Stimulated activated CD8-positive, alpha-beta memory T cell treated with anti-CD3 and anti-CD28 coated beads, Interleukin-12 subunit alpha, Interleukin-12 subunit beta, amount 100 ng/mL, for 1 hour (primary cell): ENCODE results near the gene SLC9A2.

ENCODE experiments used
- DNase-seq: peaks from one replicate; pipeline ENCODE4 v3.0.0-alpha.2; 2020; ENCODE audit warnings: low read depth

SLC9A2 gene

DNA sequence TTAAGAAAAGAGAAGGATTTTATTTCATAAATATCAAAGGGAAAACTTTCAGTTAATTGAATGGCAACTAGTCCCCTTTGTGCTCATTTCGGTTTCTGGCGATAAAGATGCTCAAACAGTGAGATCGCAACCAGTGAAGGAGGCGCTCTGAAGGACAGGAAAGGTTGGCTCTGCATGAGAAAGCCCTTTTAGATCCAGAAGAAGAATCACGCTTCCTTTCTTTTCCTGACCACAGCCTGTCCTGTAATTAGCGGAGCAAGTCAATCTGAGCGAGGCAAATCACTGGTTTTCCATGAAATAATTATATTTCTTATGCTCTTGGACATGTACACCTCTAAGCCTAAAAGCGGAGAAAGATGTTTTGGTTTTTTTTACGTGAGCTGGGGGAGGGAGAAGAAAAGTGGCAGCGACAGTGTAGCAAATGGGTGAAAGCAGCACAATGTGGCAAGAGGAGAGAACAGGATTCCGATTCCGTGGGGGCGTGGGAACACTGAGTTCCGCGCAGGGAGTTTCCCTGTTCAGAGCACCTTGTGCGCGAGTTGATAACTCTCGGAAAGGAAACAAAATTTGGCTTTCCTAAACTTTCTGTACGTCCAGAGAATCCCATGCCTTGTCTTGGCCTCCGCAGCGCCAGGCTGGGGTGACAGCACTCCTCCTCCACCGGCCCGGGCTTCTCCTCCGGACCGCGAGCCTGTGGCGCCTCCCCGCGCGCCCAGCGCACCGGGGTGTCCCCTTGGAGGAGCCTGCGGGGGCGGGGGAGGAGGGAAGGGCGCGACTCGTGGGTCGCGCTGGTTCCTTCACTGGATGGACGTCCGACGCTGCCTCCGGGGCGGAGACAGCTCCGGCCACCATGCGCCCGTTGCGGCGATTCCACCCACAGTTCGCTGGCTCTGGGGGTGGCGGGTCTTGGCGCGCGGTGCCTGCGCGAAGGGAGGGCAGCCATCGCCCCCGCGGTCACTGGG, 620 bp upstream of the SLC9A2 start:
- DNase-seq: no peak

DNA sequence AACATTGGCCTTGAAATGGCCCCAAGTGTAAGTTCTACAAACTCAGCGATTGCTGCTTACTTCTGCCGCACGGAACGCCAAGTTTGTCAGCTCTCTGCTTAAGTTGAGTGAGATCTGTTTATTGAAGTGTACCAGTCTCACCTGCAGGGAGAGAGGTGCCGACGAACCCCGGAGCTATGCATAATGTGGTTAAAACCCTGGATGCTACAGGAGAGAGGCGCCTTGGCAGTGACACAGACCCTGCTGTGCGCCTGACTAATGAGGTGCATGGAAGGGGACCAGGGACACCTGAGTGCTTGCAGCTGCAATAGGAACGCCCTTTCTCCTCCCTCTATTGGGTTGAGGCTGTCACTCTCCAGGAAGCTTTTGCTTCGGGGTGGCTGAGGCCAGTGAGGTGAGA, 979 bp downstream of the SLC9A2 start:
- no peak for DNase-seq

DNA sequence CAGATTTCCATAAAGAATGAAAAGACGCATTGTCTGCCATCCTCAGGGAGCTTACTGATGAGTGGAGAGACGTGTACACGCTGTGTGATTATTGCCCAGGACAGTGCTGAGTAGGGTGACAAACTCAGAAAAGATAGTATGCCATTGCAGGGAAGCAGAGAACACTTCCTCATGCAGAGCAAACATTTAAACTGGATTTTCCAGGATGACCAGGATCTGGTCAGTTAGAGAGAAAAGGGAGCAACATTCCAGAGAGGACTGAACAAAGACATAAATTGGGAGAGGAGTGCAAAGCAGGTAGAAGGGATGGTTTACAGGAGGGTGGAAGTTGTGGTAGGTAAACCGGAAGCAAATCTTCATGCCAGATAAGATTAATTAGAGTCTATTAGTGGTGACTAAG, 2.3 kb downstream of the SLC9A2 start:
- DNase-seq: no peak

DNA sequence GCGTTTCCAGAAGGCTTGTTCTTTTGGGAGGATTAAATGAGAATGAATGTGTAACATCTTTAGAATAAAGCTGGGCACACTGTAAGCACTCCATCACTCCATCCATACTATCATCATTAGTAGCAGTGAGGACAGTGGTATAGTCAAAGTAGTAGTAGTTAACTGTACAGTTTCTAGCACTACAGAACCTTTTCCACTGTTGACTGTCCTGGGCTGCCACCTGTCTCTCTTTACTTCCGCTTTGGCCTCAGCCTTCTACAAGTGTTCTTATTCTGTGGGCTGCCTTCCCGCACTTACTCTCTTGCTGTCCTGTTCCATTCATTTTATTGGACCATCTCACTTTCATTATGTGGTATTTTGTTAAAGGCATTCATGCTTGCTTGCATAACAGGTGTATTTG, 3.3 kb downstream of the SLC9A2 start:
- DNase-seq: no peak

GRCh38 chr2:102630458-102630857, 11.1 kb downstream of the SLC9A2 start:
- no peak for DNase-seq

GRCh38 chr2:102632380-102633175, 13.2 kb downstream of the SLC9A2 start:
- no peak for DNase-seq

- no peak for DNase-seq
These were observed 15.5 kb downstream of the SLC9A2 start for GRCh38 chr2:102634831-102635241.

DNA sequence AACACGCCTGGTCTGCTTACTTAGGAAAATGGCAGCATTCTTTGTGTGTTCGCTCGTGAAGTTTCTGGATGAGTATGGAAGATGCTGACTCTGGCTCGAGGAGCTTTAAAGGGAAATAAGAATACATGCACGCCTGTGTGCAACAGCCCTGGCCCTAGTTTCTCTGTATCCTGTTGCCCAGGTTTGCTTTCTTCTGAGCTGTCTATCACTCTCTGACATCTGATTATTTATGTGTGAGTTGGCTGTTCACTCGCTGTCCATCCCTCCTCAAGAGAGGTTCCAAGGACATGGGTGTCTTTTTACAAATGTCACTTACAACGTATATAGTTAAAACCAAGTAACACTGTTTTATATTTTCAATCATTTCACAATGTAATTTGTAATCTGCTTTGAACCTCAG, 16.0 kb downstream of the SLC9A2 start:
- DNase-seq: no peak

- DNase-seq: no peak
These were observed 17.0 kb downstream of the SLC9A2 start for GRCh38 chr2:102636283-102636907.

- no peak for DNase-seq
These were observed 18.0 kb downstream of the SLC9A2 start for GRCh38 chr2:102637358-102637757.

- DNase-seq: no peak
These were observed 20.1 kb downstream of the SLC9A2 start for GRCh38 chr2:102639429-102639828.

DNA sequence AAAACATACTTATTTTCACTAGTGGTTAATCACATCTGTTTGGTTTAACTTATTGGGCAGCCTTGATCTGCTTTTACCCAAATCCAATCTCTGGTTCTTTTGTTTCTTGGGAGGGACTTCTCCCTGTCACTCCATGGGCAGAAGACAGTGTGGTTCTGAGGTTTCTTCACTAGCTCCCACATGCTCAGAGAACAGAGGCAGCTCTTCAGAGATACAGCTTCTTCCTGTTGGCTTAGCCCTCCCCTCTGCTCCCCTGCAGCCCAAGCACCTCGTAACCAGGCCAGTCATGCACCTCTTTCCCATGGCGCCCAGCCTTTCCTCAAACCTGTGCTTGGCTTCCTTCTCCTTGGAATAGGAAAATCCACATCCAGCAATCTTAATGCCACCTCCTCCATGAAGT, 32.8 kb downstream of the SLC9A2 start:
- DNase-seq: no peak

DNA sequence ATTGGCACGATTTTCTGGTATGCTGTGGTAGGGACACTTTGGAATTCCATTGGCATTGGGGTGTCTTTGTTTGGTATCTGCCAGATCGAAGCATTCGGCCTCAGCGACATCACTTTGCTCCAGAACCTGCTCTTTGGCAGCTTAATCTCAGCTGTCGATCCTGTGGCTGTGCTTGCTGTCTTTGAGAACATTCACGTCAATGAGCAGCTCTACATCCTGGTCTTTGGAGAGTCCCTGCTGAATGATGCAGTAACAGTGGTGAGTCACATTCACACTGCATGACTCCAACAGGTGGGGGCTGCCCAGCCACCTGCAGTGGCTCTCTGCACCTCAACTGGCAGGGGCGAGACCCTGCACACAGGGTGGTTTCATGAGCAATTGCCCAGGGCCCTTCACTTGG, 38.4 kb downstream of the SLC9A2 start:
- no peak for DNase-seq

DNA sequence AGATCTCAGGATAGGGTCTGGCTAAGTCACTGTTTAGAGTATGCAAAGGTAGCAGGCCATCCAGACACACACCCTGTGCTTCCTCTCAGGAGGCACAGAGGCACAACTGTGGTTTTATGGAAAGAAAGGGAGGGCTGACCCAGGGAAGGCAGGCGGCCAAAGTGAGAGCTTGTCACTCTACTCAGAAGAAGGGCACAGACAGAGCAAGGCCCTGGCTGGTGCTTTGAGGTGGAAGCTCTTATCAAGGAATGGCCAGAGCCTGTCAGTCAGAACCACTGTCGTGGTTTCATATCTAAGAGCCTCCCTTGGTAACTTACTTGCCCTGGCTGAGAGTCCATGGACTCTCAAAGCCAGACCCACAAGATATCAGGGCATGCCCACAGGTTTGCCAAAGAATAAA, 40.7 kb downstream of the SLC9A2 start:
- DNase-seq: no peak

- DNase-seq: no peak
These were observed 41.2 kb downstream of the SLC9A2 start for GRCh38 chr2:102660574-102660973.

DNA sequence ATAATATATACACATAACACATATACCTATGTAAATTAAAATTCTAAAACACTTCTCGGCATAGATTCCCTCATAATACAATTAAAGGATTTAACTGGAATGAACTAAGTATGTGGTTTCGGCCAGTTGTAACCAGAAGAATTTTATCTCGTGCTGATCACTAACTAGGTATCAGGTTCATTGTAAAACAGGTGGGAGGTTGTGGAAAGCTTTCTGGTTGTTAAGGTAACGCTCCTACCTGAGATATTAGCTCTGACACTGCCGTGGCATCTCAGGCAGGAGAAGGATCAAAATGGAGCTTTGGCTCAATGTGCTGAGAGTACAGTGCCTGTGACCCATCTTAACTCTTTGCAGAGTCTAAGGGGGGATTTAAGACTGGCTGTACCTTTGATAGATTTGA, 42.5 kb downstream of the SLC9A2 start:
- no peak for DNase-seq

DNA sequence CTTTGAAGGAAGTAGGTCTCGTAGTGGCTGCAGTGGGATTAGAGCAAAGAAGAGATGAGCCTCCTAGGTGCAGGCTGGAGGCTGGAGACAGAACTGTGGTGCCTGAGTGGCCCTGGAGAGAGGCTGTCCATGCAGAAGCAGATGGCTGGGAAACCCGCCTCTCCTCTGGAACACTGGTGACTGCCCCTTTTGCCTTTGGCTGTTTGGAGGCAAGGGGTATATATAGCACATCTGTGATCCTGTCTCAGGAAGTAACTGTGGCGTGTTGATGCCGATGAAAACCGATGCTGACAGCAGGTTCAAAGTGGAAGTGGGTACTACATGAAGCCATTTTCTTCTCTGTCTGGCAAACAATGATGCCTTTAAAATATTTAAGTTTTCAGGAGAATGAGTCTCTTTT, 43.5 kb downstream of the SLC9A2 start:
- DNase-seq: no peak

- DNase-seq: no peak
These were observed 44.0 kb downstream of the SLC9A2 start for GRCh38 chr2:102663381-102663780.

GRCh38 chr2:102664471-102664909, 45.1 kb downstream of the SLC9A2 start:
- DNase-seq: no peak

DNA sequence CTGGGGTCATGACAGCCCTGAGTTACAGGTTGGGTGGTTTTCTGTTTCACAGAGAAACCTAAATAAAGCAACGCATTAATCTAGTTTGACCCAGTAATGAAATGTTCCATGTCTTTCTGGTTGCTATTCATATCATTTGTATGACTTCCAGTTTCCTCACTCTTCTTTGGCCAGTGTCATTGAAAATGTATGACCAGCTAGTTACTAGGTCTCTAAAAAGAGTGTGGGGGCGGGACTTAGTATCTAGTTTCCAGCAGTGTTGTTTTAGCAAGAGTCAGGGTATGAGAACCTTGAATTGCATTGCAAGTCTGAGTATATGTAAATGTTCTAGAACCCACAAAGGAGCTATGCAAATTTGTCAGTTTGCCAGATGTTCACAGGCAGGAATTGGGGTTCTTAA, 47.7 kb downstream of the SLC9A2 start:
- DNase-seq: no peak

GRCh38 chr2:102668171-102668570, 48.8 kb downstream of the SLC9A2 start:
- DNase-seq: no peak

GRCh38 chr2:102669401-102669800, 50.0 kb downstream of the SLC9A2 start:
- DNase-seq: no peak
